HepG2 (cell line): ENCODE measurements around the gene RALBP1. TPM values are rescaled to one million over a fixed set of nuclear protein-coding genes. Genes with fewer than 3 reads are reported as not detected.

Experiments
- ASH2L ChIP-seq: fragments of 300-600, 200-600 bp; sonication (generic); IDR thresholded peaks from 2 replicates; pipeline ENCODE4 v1.7.0; 2017; ENCODE audit warnings: low read depth, mild to moderate bottlenecking, moderate library complexity, mixed read lengths, low read length; ENCODE audit not compliant: insufficient read length
- E2F2 ChIP-seq: sonication (generic); formaldehyde crosslinking; IDR thresholded peaks from 2 replicates; pipeline ENCODE4 v1.4.0; 2020; ENCODE audit warnings: missing genetic modification reagents, borderline replicate concordance
- ELF4 ChIP-seq: sonication (generic); formaldehyde crosslinking; IDR thresholded peaks from 2 replicates; pipeline ENCODE4 v1.5.0; 2020; ENCODE audit warnings: missing genetic modification reagents, mild to moderate bottlenecking, moderate library complexity, borderline replicate concordance
- GATAD1 ChIP-seq: IDR thresholded peaks from 2 replicates; pipeline ENCODE4 v1.6.1; 2016; ENCODE audit warnings: missing genetic modification reagents, missing compliant biosample characterization
- KLF16 ChIP-seq, 2 experiments: sonication (generic) in 1 of 2; formaldehyde crosslinking in 1 of 2; IDR thresholded peaks; 2 replicates each; pipeline versions ENCODE4 v1.6.1 to v1.8.0; 2016 to 2023; ENCODE audit warnings: missing genetic modification reagents in 2 of 2, missing compliant biosample characterization in 1 of 2
- KMT2B ChIP-seq: IDR thresholded peaks from 2 replicates; pipeline ENCODE4 v1.6.1; 2016; ENCODE audit warnings: missing genetic modification reagents, missing compliant biosample characterization
- TRAFD1 ChIP-seq: sonication (generic); formaldehyde crosslinking; IDR thresholded peaks from 2 replicates; pipeline ENCODE4 v1.5.1; 2020; ENCODE audit warnings: missing genetic modification reagents, mild to moderate bottlenecking, borderline replicate concordance
- TSC22D2 ChIP-seq: sonication (generic); formaldehyde crosslinking; IDR thresholded peaks from 2 replicates; pipeline ENCODE4 v1.5.1; 2020; ENCODE audit warnings: missing genetic modification reagents, mild to moderate bottlenecking, borderline replicate concordance
- ZMAT3 ChIP-seq: sonication (generic); formaldehyde crosslinking; conservative IDR thresholded peaks from 2 replicates; pipeline ENCODE4 v1.7.0; 2021; ENCODE audit warnings: missing genetic modification reagents
- ZNF10 ChIP-seq: sonication (generic); formaldehyde crosslinking; IDR thresholded peaks from 2 replicates; pipeline ENCODE4 v1.4.0; 2020; ENCODE audit warnings: mild to moderate bottlenecking, low read depth, missing genetic modification reagents, borderline replicate concordance
- ZNF337 ChIP-seq: sonication (generic); formaldehyde crosslinking; IDR thresholded peaks from 2 replicates; pipeline ENCODE4 v1.5.1; 2020; ENCODE audit warnings: missing genetic modification reagents, low read depth, mild to moderate bottlenecking, borderline replicate concordance
- ZNF737 ChIP-seq: sonication (generic); formaldehyde crosslinking; IDR thresholded peaks from 2 replicates; pipeline ENCODE4 v1.5.0; 2020; ENCODE audit warnings: missing genetic modification reagents, mild to moderate bottlenecking, borderline replicate concordance
- polyA plus RNA-seq, 8 experiments: library from polyadenylated mRNA; depleted of rRNA in 3 of 8; stranded (reverse) in 7 of 8; unstranded in 1 of 8; fragments of >200 nt; fragmentation: Illumina TruSeq in 4 of 8; extraction: Trizol in 4 of 8; gene quantifications; 2 replicates each; pipeline versions ENCODE4 v1.2.1 to v1.2.3, GENCODE V29; 2011 to 2016; ENCODE audit warnings: low read depth in 4 of 8, missing spikeins in 1 of 8, mixed read lengths in 1 of 8; ENCODE audit not compliant: insufficient read depth in 1 of 8
- total RNA-seq, 5 experiments: library from RNA; depleted of rRNA; stranded (reverse); fragments of >200 nt; fragmentation: Illumina TruSeq; extraction: Trizol; gene quantifications; 2 replicates each; pipeline ENCODE4 v1.2.3, GENCODE V29; 2016; ENCODE audit warnings: low read depth in 1 of 5
- TF ChIP-seq, protein P1 (sequence below): IDR thresholded peaks from 2 replicates; pipeline ENCODE4 v1.6.1; 2016
- TF ChIP-seq, protein P2 (sequence below): sonication (generic); formaldehyde crosslinking; IDR thresholded peaks from 2 replicates; pipeline ENCODE4 v1.4.0; 2020; ENCODE audit warnings: mild to moderate bottlenecking, missing genetic modification reagents

The RALBP1 gene
- total and polyA plus RNA-seq, 2 of the 13 experiments (the other 11 are each of a cell fraction or from before 2014, with no cell fraction given): 24.5 to 33.1 TPM

GRCh38 chr18:9474983-9475642, at the start of gene RALBP1 (continued):
- peak in 1 of 2 experiments; percentile 48; a peak in 1 of 4 replicates for TF ChIP-seq KLF16 (CRISPR knock-in tag; IDR thresholded peaks at IDR 0.05)
- no peak for TF ChIP-seq ZNF10 (CRISPR knock-in tag)
- no peak for TF ChIP-seq ZNF737
- TF ChIP-seq, protein P1, sequence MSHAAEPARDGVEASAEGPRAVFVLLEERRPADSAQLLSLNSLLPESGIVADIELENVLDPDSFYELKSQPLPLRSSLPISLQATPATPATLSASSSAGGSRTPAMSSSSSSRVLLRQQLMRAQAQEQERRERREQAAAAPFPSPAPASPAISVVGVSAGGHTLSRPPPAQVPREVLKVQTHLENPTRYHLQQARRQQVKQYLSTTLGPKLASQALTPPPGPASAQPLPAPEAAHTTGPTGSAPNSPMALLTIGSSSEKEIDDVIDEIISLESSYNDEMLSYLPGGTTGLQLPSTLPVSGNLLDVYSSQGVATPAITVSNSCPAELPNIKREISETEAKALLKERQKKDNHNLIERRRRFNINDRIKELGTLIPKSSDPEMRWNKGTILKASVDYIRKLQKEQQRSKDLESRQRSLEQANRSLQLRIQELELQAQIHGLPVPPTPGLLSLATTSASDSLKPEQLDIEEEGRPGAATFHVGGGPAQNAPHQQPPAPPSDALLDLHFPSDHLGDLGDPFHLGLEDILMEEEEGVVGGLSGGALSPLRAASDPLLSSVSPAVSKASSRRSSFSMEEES (CRISPR knock-in tag): peak; percentile 44
- peak; percentile 78; the same call in 1 of the 2 replicates for TF ChIP-seq TSC22D2 (CRISPR knock-in tag)
- no peak; the same call in 1 of the 2 replicates for TF ChIP-seq ZNF337 (CRISPR knock-in tag)
- TF ChIP-seq ASH2L: peak; percentile 86
- TF ChIP-seq KMT2B: peak; percentile 74
- TF ChIP-seq ZMAT3 (CRISPR knock-in tag): 0 out of 2 replicates have a peak, but pooled peaks have one; percentile 17
- TF ChIP-seq, protein P2, sequence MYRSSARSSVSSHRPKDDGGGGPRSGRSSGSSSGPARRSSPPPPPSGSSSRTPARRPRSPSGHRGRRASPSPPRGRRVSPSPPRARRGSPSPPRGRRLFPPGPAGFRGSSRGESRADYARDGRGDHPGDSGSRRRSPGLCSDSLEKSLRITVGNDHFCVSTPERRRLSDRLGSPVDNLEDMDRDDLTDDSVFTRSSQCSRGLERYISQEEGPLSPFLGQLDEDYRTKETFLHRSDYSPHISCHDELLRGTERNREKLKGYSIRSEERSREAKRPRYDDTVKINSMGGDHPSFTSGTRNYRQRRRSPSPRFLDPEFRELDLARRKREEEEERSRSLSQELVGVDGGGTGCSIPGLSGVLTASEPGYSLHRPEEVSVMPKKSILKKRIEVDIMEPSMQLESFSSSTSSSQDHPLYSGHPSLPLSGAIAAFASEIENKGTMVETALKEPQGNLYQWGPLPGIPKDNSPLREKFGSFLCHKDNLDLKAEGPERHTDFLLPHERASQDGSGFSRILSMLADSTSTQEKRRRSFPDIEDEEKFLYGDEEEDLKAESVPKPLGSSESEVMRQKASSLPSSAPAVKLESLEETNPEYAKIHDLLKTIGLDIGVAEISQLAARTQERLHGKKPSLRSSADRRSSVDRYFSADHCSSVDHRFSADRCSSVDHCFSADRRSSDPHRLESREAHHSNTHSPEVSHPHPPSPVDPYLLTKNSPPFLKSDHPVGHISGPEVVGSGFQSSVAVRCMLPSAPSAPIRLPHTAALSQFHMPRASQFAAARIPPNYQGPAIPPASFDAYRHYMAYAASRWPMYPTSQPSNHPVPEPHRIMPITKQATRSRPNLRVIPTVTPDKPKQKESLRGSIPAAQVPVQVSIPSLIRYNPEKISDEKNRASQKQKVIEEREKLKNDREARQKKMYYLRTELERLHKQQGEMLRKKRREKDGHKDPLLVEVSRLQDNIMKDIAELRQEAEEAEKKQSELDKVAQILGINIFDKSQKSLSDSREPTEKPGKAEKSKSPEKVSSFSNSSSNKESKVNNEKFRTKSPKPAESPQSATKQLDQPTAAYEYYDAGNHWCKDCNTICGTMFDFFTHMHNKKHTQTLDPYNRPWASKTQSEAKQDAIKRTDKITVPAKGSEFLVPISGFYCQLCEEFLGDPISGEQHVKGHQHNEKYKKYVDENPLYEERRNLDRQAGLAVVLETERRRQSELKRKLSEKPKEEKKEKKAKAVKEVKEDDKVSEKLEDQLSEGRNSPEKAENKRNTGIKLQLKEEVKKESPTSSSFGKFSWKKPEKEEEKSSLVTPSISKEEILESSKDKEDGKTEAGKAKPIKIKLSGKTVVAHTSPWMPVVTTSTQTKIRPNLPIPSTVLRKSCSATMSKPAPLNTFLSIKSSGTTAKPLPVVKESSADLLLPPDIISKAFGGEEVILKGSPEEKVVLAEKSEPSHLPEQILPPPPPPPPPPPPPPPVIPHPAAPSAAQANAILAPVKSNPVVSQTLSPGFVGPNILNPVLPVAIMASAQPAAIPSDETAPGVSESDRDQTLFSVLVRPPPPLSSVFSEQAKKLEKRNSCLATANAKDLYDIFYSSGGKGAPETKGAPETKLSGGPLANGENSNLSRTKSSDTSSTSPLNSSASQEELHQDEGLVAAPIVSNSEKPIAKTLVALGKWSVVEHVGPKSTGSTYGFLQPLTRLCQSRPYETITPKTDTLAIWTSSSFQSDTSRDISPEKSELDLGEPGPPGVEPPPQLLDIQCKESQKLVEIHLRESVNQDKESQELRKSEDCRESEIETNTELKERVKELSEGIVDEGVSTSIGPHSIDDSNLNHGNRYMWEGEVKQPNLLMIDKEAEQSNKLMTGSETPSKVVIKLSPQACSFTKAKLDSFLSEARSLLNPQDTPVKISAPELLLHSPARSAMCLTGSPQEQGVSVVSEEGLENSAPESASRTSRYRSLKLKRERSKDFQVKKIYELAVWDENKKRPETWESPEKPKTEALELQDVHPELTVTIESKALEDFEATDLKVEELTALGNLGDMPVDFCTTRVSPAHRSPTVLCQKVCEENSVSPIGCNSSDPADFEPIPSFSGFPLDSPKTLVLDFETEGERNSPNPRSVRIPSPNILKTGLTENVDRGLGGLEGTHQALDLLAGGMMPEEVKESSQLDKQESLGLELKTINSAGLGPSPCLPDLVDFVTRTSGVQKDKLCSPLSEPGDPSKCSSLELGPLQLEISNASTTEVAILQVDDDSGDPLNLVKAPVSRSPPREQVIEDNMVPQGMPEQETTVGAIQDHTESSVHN (CRISPR knock-in tag): 0 out of 2 replicates have a peak, but pooled peaks have one; percentile 26
- TF ChIP-seq GATAD1 (CRISPR knock-in tag): peak; percentile 89
- TF ChIP-seq ELF4: peak; percentile 61; the same call in 1 of the 2 replicates
- peak; percentile 77; the same call in 1 of the 2 replicates for TF ChIP-seq TRAFD1
- TF ChIP-seq E2F2 (CRISPR knock-in tag): no peak; the same call in 1 of the 2 replicates
